Prostate gland (tissue), 2 donors: Measurements from ENCODE around the gene KIF15. TPM values are rescaled to one million over a fixed set of nuclear protein-coding genes. Genes with fewer than 3 reads are reported as not detected.

Source experiments
- DNase-seq: peaks from one replicate; pipeline ENCODE4 v3.0.0-alpha.2; 2019; ENCODE audit warnings: low spot score
- H3K27ac ChIP-seq, 2 donors: fragments of 200-600 bp; sonication (generic); 2 replicates each; pipeline ENCODE4 v1.5.1; 2017 to 2019
- H3K27me3 ChIP-seq: fragments of 200-600 bp; sonication (generic); replicated peaks from 2 replicates; pipeline ENCODE4 v1.5.1; 2019; ENCODE audit not compliant: insufficient read depth
- H3K36me3 ChIP-seq, 2 donors: fragments of 200-600 bp; sonication (generic); 1 replicate in 1 of 2; 2 replicates in 1 of 2; pipeline versions ENCODE4 v1.5.1 to v1.8.1; 2017 to 2019
- H3K4me1 ChIP-seq: fragments of 200-600 bp; sonication (generic); replicated peaks from 2 replicates; pipeline ENCODE4 v1.5.1; 2019
- H3K4me3 ChIP-seq, 2 donors: fragments of 200-600 bp; sonication (generic); 2 replicates each; pipeline ENCODE4 v1.5.1; 2017 to 2019
- H3K9me3 ChIP-seq: fragments of 200-600 bp; sonication (generic); 2 replicates; pipeline ENCODE4 v1.5.1; 2017
- CTCF ChIP-seq, 4 experiments: fragments of 200-600 bp in 2 of 4; fragments of 450-650 bp in 2 of 4; sonication (generic) in 2 of 4; IDR thresholded peaks; 1 replicate in 3 of 4; 2 replicates in 1 of 4; pipeline ENCODE4 v1.5.1; 2016 to 2019; ENCODE audit warnings: antibody characterized with exemption in 4 of 4, mild to moderate bottlenecking in 2 of 4, moderate library complexity in 2 of 4
- POLR2A ChIP-seq: fragments of 450-650 bp; IDR thresholded peaks from one replicate; pipeline ENCODE4 v1.6.1; 2016; ENCODE audit warnings: antibody characterized with exemption, mild to moderate bottlenecking
- POLR2AphosphoS5 ChIP-seq: sonication (generic); formaldehyde crosslinking; IDR thresholded peaks from one replicate; pipeline ENCODE4 v1.6.1; 2017; ENCODE audit warnings: antibody characterized with exemption
- whole genome bisulfite sequencing: methylation state at CpG from one replicate; pipeline ENCODE4 v1.1.5; 2018; 5-methylcytosine and 5-hydroxymethylcytosine counted together
- intact Hi-C: fragments of 100-400 bp; cut with DNase I; formaldehyde crosslinking; loops from one replicate; pipeline ENCODE4 v1.14.2; 2022
- total RNA-seq, 2 donors: library from RNA; depleted of rRNA; stranded (reverse); fragments of >200 nt; gene quantifications; one replicate each; pipeline ENCODE4 v1.1.0, GENCODE V29; 2016

Gene KIF15
- total RNA-seq, 2 donors from 2014 or later: 0.55 to 4.8 TPM

- no peaks in the 10 kb centered on the region for H3K9me3 ChIP-seq
- H3K36me3 ChIP-seq: no peaks in the 10 kb centered on the region
- TF ChIP-seq POLR2AphosphoS5 (no peak), POLR2A (no peak), CTCF (IDR thresholded peaks at IDR 0.05) (no peak)
- H3K4me1 ChIP-seq: no peaks in the 10 kb centered on the region
- WGBS: 57% methylated on average over 2 of the region's 2 CpGs
- DNase-seq: no peak
- intact Hi-C loops: no loop called here
- no peak overlapping the region for H3K27ac ChIP-seq
- H3K27me3 ChIP-seq: no peaks in the 10 kb centered on the region
- no peak overlapping the region for H3K4me3 ChIP-seq
Observed at GRCh38 chr3:44893097-44893496, 131.5 kb downstream of the KIF15 start.

DNA sequence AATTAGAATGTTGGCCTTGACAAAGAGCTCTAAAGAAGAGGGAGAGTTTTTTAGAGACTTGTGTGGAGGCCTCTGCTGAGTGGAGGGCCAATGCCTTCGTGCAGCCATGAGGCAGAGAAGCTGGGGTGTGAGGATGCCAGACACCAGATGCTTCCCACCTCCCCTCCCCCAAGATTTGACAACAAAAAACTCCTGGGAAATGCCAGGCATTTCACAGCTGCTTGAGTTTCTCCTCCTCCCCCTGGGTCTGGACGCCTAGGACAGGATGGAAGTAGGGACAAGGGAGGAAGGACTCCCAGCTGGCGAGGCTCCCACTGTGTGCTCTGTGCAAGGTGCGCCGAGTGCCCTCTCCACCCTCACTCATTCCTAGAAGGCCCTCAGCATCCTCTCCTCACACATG, 132.9 kb downstream of the KIF15 start:
- WGBS: 56% methylated on average over 5 of the region's 5 CpGs
- H3K9me3 ChIP-seq: no peaks in the 10 kb centered on the region
- H3K4me1 ChIP-seq: no peaks in the 10 kb centered on the region

GRCh38 chr3:44896440-44896839, 134.8 kb downstream of the KIF15 start:
- no peaks in the 10 kb centered on the region for H3K4me1 ChIP-seq
- 69% methylated on average over 2 of the region's 2 CpGs for WGBS
- H3K36me3 ChIP-seq: no peaks in the 10 kb centered on the region
- H3K9me3 ChIP-seq: no peaks in the 10 kb centered on the region
- TF ChIP-seq POLR2AphosphoS5 (no peak), POLR2A (no peak), CTCF (IDR thresholded peaks at IDR 0.05) (no peak)
- intact Hi-C loops: no loop called here
- H3K27ac ChIP-seq: no peak overlapping the region
- DNase-seq: no peak
- H3K27me3 ChIP-seq: no peaks in the 10 kb centered on the region
- no peak overlapping the region for H3K4me3 ChIP-seq

More for the DNA sequence above, 132.9 kb downstream of the KIF15 start:
- intact Hi-C loops: no loop called here
- Histone ChIP-seq H3K27ac (no peak overlapping the region), H3K27me3 (no peaks in the 10 kb centered on the region), H3K36me3 (no peaks in the 10 kb centered on the region), H3K4me3 (no peak overlapping the region)
- DNase-seq: no peak
- TF ChIP-seq CTCF (IDR thresholded peaks at IDR 0.05) (no peak), POLR2A (no peak), POLR2AphosphoS5 (no peak)

DNA sequence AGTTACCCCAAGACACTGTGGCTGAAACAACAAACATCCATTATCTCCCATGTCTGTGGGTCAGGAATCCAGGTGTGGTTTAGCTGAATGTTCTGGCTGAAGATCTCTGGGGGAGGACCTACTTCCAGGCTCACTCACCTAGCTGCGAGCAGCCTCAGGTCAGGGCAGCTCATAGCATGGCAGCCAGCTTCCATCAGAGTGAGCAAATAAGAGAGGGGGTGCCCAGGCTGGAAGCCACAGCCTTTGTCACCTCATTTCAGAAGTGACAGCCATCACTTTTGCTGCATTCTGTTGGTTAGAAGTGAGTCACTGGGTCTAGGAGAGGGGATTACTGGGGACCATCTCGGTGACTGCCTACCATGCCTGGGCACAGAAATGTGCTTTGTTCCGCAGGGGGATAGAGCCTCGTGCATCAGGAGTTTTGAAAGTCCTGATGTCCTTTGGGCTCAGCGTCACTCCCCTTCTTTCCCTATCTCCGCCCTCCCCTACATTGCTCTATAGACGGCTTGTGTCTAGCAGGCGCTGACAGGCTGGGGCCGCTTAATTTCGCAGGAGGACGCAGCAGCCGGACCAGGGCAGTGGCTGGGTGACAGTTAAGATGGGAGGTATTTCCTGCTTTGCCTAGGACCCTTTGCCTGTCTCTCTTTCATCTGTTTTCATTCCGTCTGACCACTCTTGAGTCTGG, 138.2 kb downstream of the KIF15 start:
- no peak for TF ChIP-seq POLR2A
- TF ChIP-seq POLR2AphosphoS5: no peak
- TF ChIP-seq CTCF (IDR thresholded peaks at IDR 0.05): no peak
- H3K4me1 ChIP-seq: no peaks in the 10 kb centered on the region
- no peaks in the 10 kb centered on the region for H3K9me3 ChIP-seq
- DNase-seq: no peak
- intact Hi-C loops: no loop called here
- 53% methylated on average over 13 of the region's 13 CpGs for WGBS
- no peak overlapping the region for H3K27ac ChIP-seq
- no peaks in the 10 kb centered on the region for H3K36me3 ChIP-seq
- H3K4me3 ChIP-seq: no peak overlapping the region
- no peaks in the 10 kb centered on the region for H3K27me3 ChIP-seq

DNA sequence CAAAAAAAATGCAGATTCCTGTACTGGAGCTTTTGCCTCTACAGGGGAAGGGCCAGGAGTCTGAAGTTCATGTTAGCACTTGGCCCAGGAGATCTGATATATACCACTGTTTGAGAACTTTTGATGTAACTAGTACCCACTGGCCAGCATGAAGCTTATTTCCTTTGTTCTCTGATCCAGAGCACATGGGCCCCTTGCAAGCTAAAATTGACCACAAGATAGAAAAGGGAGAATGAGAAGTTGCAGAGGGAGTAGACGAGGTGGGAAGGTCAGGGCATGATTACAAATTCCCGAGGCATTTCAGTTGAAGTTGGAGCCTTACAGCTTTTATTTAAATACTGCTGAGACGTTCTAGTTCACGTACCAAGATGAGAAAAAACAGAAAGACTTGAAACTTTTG, 141.0 kb downstream of the KIF15 start:
- intact Hi-C loops: no loop called here
- no peak overlapping the region for H3K4me3 ChIP-seq
- H3K4me1 ChIP-seq: no peaks in the 10 kb centered on the region
- no peak for DNase-seq
- no peak for TF ChIP-seq CTCF (IDR thresholded peaks at IDR 0.05)
- no peak for TF ChIP-seq POLR2AphosphoS5
- no peak for TF ChIP-seq POLR2A
- H3K27ac ChIP-seq: no peak overlapping the region
- WGBS: 67% methylated on average over 4 of the region's 4 CpGs
- no peaks in the 10 kb centered on the region for H3K9me3 ChIP-seq
- no peaks in the 10 kb centered on the region for H3K36me3 ChIP-seq
- H3K27me3 ChIP-seq: no peaks in the 10 kb centered on the region
